GM19452 (cell line): ENCODE data around the gene GJA5.
"Not testable (repeated sequence)": the region's sequence is repeated elsewhere in the genome, so short reads cannot be mapped to it uniquely, and the experiment has no call there.

Experiments
- ATAC-seq: cut with Tn5 transposase; IDR thresholded peaks from one replicate; pipeline ENCODE4 v1.9.1; 2021; ENCODE audit not compliant: unreplicated experiment

Gene GJA5

DNA sequence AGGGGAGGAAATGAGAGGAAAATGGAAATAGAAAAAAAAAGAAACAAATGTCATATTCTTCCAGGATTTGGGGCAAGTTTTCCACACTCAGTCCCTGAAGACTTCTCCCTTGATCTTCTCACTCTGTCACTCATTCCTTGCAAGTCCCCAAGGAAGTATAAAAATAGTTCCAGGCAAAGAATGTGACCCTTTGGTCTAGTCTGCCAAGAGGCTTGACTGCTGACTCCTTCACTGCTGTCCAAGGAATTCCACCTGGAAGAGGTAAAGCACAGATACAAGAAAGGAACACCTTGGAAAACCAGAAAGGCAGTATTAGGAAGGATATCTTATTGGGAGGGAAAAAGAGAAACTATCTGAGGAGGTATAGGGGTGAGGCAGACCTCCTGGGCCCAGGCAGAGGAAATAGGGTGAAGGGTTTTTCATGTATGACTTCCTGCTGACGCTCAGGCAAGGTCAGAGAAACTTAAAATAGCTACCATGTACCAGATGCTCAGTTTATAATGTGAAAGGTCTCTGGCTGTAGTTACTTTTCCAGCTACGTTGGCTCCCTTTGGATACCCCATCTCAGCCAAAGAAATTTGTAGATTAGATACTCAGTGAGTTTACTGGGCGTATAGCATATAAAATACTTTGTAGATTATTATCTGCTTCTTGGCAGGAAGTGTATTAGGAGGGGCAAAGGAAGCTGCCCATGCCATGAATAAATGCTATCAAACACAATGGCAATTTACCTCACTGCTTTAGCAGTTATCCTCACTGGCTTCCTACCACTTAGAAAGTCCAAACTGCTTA, 2.0 kb upstream of the GJA5 start:
- no peak for ATAC-seq

DNA sequence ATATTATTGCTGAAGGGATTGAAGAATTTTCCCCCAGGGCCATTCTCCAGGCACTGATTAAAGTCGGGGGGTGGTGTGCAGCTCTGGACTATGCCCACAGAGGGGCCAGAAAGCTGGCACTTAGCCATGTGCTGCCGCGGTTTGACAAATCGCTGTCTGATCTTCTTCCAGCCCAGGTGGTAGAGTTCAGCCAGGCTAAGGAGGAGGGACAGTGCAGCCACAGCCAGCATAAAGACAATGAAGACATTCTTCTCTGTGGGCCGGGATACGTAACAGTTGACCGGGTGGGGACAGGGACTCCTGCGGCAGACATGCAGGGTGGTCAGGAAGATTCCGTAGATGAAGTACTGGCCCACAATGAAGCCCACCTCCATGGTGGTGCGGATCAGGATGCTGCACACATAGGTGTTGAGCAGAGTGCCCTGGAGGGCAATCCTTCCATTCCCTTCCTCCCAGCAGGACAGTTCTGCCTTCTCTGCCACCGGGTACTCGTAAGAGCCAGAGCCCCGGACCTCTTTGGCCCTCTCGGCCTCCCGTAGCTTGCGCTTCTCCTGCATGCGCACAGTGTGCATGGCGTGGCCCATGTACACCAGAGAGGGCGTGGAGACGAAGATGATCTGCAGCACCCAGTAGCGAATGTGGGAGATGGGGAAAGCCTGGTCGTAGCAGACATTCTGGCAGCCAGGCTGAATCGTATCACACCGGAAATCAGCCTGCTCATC, 1.9 kb downstream of the GJA5 start:
- no peak for ATAC-seq

DNA sequence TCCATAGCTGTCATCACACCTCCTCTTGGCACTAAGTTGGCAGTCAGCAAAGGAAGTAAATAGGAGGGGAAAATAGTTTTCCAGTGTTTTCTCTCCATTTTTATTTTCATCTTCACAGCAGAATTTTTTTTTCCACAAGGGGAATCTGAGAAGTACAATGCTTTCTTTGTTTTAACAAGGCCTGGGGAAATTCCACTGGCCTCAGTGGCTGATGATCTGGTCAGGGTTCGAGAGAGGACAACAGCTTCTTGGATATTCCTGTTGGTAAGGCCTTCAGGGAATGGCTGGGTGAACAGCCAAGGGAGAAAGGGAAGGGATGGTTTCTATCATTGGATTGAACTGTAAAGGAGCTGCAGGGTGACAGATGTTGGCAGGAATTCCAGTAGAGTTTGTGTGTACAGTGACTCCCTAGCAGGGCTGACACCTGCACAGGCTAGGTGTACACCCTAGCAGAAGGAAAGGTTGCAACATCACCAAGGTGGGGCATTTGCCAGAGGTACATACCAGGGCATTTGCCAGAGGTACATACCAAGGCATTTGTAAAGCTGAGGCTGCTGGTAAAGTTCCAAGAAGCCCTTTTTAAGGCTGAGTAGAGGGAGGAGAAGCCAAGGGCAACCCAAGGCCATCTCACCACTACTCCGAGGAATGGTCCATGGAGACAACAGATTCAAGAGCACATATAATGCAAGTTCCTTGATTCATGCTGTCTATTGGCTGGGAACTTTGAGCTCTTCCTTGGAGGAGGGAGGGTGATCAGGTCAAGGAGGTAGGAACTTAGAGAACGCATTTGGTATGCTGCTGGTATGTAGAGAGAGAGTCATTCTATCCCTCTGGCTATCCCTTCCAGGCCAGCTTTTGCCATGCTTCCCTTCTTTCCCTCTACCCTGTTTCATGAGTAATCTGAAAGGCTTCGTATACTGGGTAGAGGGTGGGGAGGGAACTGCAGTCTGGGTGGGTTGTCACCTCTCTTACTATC, 3.1 kb downstream of the GJA5 start:
- no peak for ATAC-seq

DNA sequence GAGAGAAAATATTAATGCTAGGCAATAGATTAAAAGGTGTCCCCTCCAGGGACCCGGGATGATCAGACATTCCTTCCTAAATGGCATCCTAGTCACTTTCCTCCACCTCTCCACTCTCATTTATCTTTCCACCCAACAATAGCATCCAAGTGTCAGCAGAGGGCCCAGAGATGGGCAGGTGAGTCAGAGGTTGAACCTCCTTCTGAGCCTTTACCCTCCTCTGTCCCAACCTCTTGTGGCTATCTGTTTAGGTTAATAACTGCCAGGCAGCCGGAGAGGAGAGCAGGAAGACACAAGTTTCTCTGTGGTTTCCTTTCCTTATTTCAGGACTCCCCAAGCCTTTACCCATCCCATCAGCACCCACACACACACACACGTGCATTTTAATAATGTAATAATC, 4.1 kb downstream of the GJA5 start:
- no peak for ATAC-seq

DNA sequence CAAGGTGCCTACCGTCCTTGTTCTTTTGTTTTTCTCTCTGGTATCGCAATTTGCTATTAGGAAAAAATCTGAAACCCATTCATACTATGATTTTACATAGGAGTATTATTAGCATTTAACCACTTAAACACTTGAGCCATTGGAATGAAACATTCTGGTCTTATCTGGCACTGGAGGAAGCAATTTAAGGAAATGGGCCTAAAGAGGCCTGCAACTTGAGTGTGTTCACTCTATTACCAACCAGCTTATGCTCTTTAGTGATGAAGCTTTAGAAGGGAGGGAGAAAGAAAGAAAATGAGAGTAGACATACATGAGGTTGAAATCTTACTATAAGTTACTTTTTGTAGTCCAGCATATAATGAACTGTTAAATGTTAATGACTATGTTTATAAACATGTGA, 5.7 kb downstream of the GJA5 start:
- ATAC-seq = no peak

DNA sequence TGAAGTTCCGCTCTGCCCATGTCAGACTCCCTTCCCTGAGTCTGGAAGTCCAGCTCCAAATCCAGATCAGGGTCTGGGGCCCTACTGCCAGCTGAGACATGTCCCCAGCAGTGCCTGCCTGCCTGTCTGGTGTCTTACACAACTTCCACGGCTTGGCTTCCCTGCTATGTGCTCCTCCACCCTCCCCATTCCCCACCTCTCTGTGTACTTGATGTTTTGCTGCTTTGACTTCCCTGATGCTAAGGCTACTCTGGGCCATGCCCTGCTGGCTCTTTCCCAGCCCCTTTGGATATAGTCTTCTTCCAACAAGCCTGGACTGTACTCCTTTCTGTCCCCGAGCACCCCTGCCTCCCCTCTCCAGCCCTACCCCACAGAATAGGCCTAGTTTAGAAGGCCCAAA, 7.3 kb downstream of the GJA5 start:
- ATAC-seq = no peak

DNA sequence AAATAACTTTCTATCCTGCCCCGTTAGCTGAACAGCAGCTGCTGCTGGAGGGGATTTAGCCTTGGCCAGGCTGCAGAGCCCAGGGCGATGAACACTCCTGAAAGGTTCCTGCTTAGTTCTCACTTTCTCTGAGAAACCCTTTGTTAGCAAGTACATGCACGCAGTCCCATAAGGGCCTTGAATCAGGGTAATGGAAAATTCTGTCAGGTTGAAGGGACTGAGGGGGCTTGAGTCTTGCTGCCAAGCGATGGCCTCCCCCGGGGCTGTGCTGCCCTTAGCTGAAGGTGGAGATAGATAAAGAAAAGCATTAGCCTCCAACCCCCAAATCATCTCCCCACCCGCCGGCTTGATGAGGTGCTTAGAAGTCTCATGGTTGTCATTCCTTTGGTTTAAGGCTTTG, 7.9 kb downstream of the GJA5 start:
- ATAC-seq = no peak

DNA sequence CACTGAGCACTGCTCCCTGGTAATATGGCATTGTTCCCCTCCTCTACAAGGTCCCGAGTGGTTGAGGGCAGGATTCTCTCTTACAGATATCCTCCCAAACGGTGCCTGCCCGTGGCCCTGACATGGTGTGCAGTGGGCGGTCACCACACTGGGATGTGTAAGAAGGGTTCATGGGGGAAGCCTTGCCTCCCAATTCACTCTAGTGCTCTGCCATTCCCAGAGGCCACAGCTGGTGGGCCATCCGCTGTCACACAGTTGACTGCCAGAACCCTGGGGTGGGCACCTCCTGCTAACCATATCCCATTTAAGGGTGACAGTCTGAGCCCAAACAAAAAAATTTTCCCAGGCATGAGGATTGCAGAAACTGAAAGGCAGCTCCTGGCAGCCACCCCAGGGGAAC, 9.1 kb downstream of the GJA5 start:
- no peak for ATAC-seq

DNA sequence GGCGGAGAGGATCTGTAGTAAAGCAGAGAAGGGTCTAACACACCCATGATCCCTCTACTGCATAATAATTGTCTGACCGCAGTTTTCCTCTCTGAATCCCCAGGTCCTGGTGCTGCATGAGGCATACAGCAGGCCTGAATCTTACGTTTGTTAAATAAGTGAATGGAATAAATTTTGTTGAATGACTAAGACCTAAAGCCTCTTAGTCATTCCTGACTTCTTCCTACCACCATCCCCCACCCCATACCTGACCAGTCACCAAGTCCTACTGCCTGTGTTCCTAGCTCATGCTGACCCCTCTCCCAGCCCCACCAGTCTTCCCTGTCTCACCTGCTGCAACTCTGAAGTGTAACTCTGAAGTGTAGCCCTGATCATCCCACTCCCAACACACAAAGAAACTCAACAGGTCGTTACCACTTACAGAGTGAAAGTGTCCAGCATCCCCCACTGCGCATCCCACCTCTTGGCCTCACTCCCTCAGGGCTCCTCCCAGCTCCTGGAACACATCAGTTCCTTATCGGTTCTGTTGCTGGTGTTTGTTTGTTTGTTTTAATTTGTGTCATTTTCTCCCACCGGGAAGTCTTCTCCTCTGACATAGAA, 9.7 kb downstream of the GJA5 start:
- no peak for ATAC-seq

DNA sequence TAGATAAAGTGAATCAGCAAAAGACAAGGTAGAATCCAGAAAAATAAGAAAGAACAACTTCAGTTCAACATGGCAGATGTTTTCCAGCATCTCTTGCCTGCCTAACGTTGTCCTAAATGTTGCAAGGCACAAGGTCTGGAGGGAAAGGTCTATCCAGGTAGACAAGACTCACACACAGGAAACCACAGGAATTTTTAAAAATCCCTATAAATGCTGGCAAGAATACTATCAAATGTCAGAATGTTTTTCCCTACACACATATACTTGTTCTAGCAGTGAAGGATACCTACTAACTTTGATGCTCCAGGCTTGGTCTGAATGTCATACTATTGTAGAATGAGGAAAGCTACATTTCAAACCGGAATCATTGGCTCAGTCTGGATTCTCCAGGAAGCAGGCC, 10.6 kb downstream of the GJA5 start:
- no peak for ATAC-seq

DNA sequence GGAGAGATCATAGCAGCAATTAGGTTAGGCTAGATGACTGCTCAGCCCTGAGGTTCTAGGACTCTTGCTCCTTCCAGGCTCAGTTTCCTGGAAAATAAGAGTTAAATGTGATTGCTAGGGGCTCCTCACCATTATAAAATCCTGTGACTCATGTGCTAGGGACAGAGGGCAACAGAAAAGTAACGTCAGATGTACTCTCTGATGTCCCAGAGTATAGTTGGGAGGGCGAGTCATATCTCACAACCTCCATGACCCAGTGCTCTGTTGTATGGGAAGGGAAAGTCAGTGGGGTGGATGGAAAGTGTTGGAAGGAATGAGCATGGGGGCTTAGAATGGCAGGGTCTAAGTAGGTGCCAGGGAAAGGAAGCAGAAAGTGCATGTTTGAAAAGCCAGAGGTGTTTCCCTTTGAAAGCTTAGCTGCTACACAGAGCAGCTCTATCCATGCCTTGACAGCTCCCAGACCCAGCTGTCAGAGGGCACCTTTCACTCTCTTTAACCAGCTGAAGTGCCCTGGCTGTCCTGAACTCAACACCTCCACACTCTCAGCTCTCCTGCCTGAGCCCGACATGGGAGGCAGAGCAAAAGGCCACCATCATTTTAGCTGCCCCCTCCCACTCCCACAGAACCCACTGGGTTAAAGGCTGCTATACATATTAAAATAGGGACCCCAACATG, 11.6 kb downstream of the GJA5 start:
- ATAC-seq = no peak

DNA sequence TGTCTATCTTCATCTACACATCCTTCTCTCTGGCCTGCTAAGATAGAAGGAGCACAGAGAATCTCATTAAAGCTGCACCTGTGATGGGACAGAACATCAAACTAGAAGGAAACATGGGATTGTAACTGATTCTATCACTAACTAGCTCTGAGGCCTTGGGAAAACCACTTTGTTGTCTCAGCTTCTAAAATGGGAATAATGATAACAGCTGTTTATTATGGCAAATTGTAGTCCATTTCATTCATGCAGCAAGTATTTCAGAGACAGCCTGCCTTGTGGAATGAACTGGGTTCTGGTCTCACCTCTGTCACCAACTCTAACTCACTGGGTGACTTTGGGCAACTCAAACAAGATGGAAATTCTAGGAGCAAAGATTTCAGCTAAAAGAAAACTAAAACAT, 12.4 kb downstream of the GJA5 start:
- ATAC-seq = no peak

DNA sequence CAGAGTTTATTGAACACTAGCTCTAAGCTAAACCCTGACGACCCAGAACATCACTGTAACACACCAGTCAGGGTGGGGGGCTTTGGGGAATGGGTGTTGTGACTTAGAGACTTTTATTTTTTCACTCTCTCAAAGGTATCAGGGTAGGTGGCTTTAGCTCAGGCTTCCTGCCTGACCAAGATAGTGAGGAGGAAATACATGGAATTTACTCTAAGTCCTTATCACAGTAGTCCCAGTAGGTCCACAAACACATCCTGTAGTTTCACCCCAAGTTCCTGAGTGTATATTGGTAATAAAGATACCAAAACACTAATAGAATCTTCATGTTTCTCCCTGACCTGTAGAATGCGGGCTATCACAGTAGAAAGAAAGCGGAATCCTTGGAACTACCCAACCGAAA, 15.1 kb downstream of the GJA5 start:
- no peak for ATAC-seq

DNA sequence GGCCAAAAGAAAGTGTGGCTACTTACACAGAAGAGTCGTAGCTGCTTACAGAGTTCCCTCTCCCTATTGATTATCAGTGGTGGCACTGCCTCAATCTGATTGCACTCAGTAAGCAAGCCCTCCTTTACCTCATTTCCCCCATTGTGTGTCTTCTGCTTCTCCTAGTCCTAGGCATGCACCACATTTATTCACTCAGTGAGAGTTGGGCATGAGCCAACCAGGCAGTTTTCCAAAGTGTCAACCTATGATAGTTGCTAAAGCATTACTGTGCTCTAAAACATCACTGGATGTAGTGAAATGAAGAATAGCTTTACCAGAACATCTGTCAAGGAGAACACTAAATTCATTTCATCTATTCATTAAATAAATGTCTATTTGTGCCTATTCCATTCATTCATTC, 19.3 kb downstream of the GJA5 start:
- no peak for ATAC-seq

DNA sequence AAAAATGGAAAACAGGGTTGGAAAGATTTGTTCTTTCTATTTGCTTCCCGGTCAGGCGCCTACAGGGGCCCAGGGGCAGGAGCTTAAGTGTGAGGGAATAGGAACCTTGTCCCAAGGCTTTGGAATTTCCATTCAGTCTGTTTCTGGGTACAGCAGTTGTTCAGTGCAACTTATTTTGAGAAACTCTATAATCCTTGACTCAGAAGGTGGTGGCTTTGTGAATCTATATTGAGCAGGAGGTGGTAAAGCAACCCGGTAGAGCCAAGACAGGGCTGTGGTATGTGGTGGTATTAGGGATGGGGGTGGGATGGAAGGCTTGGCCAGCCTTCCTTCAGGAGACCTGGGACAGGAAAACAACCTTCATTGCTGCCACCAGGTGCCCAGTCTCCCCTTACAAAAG, 20.0 kb downstream of the GJA5 start:
- ATAC-seq = no peak

DNA sequence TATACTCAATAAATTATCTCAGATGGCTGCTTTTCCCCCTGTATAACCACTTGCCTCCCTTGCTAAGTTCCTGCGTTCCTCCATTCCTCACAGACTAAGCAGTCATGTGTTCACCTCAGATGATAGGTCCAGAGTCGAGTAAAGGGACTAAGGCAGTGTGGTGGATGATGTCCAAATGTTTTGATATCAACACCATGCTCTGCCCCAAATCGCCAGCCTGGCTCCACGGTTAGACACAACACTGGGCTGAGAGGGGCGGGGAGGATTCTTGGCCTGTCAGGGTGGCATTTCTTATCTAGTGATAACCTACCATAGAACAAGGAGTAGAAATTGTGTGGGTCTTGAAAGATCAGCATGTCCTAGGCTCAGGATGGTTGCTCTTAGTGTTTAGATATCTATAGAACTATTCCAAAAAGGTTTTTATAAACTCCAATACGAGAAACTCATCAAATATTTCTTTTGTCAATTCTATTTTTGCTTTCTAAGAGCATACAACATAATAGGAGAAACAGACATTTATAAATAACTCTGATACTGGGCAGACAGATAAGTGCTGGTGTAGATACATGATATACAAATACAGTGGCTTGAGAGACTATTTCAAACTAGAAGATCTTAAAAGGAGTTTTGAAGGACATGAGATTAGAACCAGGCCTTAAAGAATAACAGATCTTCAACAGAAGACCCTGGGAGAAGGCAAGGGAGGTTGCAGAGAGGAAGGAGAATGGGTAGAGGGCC, 21.5 kb downstream of the GJA5 start:
- no peak for ATAC-seq

DNA sequence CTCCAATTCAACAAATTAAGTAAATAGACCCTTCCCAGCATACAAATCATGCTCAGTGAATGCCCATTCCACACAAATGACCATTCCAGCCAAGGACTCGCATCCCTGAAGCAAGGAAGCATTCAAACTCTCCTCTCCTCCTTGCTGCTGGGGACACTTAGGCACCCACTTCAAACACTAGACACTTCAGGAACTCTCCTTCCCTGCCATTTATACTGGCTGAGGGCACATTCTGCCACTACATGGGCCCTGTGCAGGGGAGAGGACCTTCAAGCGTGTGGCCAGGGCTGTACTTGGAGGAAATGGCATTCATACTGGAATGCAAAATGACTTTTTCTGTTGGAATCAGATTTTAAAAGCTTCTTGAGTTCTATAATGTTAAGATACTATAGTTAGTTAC, 22.3 kb downstream of the GJA5 start:
- ATAC-seq = no peak

DNA sequence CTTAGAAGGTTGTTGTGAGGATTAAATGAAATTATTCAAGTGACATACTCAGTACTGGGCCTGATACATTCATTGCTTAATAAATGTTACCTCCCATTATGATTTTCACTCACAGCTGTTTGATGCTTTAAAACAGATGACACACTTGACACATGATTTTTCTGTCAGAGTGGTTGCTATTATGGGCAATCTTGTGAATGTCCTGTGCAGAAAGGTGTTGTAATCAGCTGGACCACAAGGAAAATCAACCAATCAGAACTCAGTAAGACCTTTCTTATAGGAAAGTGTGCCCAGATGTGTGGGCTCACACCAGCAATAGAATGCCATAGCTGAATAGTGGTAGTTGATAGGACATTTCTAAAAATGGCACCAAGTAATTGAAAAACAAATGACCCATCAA, 23.5 kb downstream of the GJA5 start:
- no peak for ATAC-seq

DNA sequence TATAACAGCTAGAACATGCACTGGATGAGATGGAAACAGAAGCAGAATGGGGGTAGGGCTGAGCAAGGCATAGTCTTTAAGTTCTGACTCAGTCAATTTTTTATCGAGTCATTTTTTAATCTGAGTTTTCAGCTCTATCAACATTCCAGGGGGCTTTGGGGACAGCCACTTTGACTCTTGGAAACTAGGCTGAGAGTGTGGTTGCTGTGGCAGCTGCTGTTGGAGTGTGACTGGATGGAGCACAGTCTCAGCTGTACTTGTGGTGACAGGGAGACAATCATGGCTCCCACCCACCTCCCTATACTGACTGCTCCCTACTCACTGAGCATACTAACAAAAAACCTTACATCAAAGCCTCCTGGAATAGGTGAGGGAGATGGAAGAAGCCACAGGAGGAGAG, 25.0 kb downstream of the GJA5 start:
- ATAC-seq = no peak

DNA sequence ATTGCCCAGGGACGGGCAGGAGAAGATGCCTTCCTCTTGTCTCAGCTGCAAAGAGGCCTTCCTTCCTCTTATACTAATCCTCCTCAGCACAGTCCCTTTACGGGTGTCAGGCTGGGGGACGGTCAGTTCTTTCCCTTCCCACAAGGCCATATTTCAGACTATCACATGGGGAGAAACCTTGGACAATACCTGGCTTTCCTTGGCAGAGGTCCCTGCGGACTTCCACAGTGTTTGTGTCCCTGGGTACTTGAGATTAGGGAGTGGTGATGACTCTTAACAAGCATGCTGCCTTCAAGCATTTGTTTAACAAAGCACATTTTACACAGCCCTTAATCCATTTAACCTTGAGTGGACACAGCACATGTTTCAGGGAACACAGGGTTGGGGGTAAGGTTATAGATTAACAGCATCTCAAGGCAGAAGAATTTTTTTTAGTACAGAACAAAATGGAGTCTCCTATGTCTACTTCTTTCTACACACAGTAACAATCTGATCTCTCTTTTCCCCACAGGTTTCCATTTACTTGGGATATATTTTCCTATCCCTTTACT, 26.0 kb downstream of the GJA5 start:
- ATAC-seq = not testable (repeated sequence)
